GM18951 (cell line): ENCODE measurements around the gene M1AP.

Experiments used
- POLR2A ChIP-seq: IDR thresholded peaks from 4 replicates; pipeline ENCODE4 v1.6.1; 2011; ENCODE audit warnings: mild to moderate bottlenecking; ENCODE audit not compliant: insufficient read length, insufficient read depth; ENCODE audit errors: extremely low read depth
- in situ Hi-C: fragments of 300-500 bp; cut with MboI; formaldehyde crosslinking; loops from one replicate; pipeline ENCODE4 v1.12.0; 2022; ENCODE audit warnings: low sequenced_read_pairs, mixed read lengths, inconsistent platforms; ENCODE audit not compliant: unreplicated experiment

The M1AP gene

GRCh38 chr2:74524005-74524404, 124.1 kb downstream of the M1AP start:
- TF ChIP-seq POLR2A, result no peak
- in situ Hi-C loops, result no loop called here

- TF ChIP-seq POLR2A, result no peak
- in situ Hi-C loops, result no loop called here
Observed at GRCh38 chr2:74522516-74522915, 125.6 kb downstream of the M1AP start.

- no peak for TF ChIP-seq POLR2A
- in situ Hi-C loops, result no loop called here
Observed at GRCh38 chr2:74516650-74517049, 131.5 kb downstream of the M1AP start.

GRCh38 chr2:74515981-74516633, 132.0 kb downstream of the M1AP start:
- TF ChIP-seq POLR2A, result no peak
- in situ Hi-C loops, result no loop called here

GRCh38 chr2:74515271-74515980, 132.7 kb downstream of the M1AP start:
- TF ChIP-seq POLR2A, result no peak

GRCh38 chr2:74514368-74515270, 133.5 kb downstream of the M1AP start, which contains the start of gene TLX2:
Gene TLX2, plus strand, starts transcription at chr2:74514450. Its CDS starts 357 bp downstream, at chr2:74514807.
- TF ChIP-seq POLR2A, result no peak
- in situ Hi-C loops, result no loop called here

More at GRCh38 chr2:74515271-74515980, 132.7 kb downstream of the M1AP start:
- in situ Hi-C loops, result no loop called here

GRCh38 chr2:74513605-74514367, 134.3 kb downstream of the M1AP start:
- in situ Hi-C loops, result no loop called here
- no peak for TF ChIP-seq POLR2A

- no peak for TF ChIP-seq POLR2A
- in situ Hi-C loops, result no loop called here
Observed at GRCh38 chr2:74512744-74513604, 135.2 kb downstream of the M1AP start.

GRCh38 chr2:74511104-74511989, 136.8 kb downstream of the M1AP start:
- in situ Hi-C loops, result no loop called here
- no peak for TF ChIP-seq POLR2A

GRCh38 chr2:74510272-74510671, 137.9 kb downstream of the M1AP start:
- TF ChIP-seq POLR2A, result no peak
- in situ Hi-C loops, result no loop called here
